DOHH2 (cell line): ENCODE results near the gene FAM83C.

Experiments
- EZH2phosphoT487 ChIP-seq: fragments of 200-600 bp; sonication (generic); IDR thresholded peaks from 2 replicates; pipeline ENCODE4 v1.6.1; 2017; ENCODE audit warnings: borderline replicate concordance, mild to moderate bottlenecking, antibody characterized with exemption, low read length, moderate library complexity, mixed read lengths
- TF ChIP-seq, protein P1 (sequence below): fragments of 200-600 bp; sonication (generic); IDR thresholded peaks from one replicate; pipeline ENCODE4 v1.5.1; 2014; ENCODE audit warnings: antibody characterized with exemption, mild to moderate bottlenecking, low read depth, low read length; ENCODE audit not compliant: poor library complexity, severe bottlenecking

GRCh38 chr20:35295674-35296073, 3.4 kb upstream of the FAM83C start:
- TF ChIP-seq, protein P1, sequence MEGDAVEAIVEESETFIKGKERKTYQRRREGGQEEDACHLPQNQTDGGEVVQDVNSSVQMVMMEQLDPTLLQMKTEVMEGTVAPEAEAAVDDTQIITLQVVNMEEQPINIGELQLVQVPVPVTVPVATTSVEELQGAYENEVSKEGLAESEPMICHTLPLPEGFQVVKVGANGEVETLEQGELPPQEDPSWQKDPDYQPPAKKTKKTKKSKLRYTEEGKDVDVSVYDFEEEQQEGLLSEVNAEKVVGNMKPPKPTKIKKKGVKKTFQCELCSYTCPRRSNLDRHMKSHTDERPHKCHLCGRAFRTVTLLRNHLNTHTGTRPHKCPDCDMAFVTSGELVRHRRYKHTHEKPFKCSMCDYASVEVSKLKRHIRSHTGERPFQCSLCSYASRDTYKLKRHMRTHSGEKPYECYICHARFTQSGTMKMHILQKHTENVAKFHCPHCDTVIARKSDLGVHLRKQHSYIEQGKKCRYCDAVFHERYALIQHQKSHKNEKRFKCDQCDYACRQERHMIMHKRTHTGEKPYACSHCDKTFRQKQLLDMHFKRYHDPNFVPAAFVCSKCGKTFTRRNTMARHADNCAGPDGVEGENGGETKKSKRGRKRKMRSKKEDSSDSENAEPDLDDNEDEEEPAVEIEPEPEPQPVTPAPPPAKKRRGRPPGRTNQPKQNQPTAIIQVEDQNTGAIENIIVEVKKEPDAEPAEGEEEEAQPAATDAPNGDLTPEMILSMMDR, result no peak
- TF ChIP-seq EZH2phosphoT487, result no peak
